OCI-LY1 (cell line): Measurements from ENCODE around the gene TTC8.

Source experiments
- H2AFZ ChIP-seq: fragments of 200-600 bp; sonication (generic), shearing (Covaris generic); 2 replicates; pipeline ENCODE4 v1.6.0; 2014; ENCODE audit warnings: antibody characterized with exemption, mild to moderate bottlenecking, low read length
- H3F3A ChIP-seq: fragments of 200-600 bp; sonication (generic), shearing (Covaris generic); 2 replicates; pipeline ENCODE4 v1.6.0; 2014; ENCODE audit warnings: mild to moderate bottlenecking, antibody characterized with exemption, low read length, moderate library complexity; ENCODE audit not compliant: insufficient read depth
- H3K27ac ChIP-seq: fragments of 200-600 bp; sonication (generic); 2 replicates; pipeline ENCODE4 v1.5.1; 2014; ENCODE audit warnings: low read length, mixed run types, mild to moderate bottlenecking, low read depth; ENCODE audit not compliant: poor library complexity, severe bottlenecking
- H3K27me3 ChIP-seq: fragments of 200-600 bp; sonication (generic); 2 replicates; pipeline ENCODE4 v1.6.0; 2014; ENCODE audit warnings: antibody characterized with exemption, mild to moderate bottlenecking, low read length, moderate library complexity; ENCODE audit not compliant: insufficient read depth
- H3K36me3 ChIP-seq: fragments of 200-600 bp; sonication (generic); 2 replicates; pipeline ENCODE4 v1.6.1; 2014; ENCODE audit warnings: mild to moderate bottlenecking, antibody characterized with exemption, low read length, moderate library complexity, mixed read lengths; ENCODE audit not compliant: insufficient read depth
- H3K4me1 ChIP-seq: fragments of 200-600 bp; sonication (generic); 2 replicates; pipeline ENCODE4 v1.5.1; 2014; ENCODE audit warnings: mild to moderate bottlenecking, low read length, moderate library complexity; ENCODE audit not compliant: insufficient read depth, severe bottlenecking
- H3K4me2 ChIP-seq: fragments of 200-600 bp; sonication (generic), shearing (Covaris generic); 2 replicates; pipeline ENCODE4 v1.6.1; 2014; ENCODE audit warnings: low read length
- H3K4me3 ChIP-seq: fragments of 200-600 bp; sonication (generic); 2 replicates; pipeline ENCODE4 v1.5.1; 2014; ENCODE audit warnings: low read length, low read depth, mild to moderate bottlenecking, mixed read lengths; ENCODE audit not compliant: poor library complexity, severe bottlenecking
- H3K79me2 ChIP-seq: fragments of 200-600 bp; shearing (Covaris generic); 2 replicates; pipeline ENCODE4 v1.6.1; 2016; ENCODE audit warnings: mixed run types, low read length, mixed read lengths; ENCODE audit not compliant: insufficient read depth
- H3K9ac ChIP-seq: fragments of 200-600 bp; sonication (generic), shearing (Covaris generic); 2 replicates; pipeline ENCODE4 v1.6.1; 2014; ENCODE audit warnings: mild to moderate bottlenecking, low read length, mixed read lengths
- H3K9me2 ChIP-seq: fragments of 200-600 bp; sonication (generic), shearing (Covaris generic); 2 replicates; pipeline ENCODE4 v1.6.1; 2014; ENCODE audit warnings: low read depth, mild to moderate bottlenecking, low read length, mixed read lengths
- H3K9me3 ChIP-seq: fragments of 200-600 bp; shearing (Covaris generic); 2 replicates; pipeline ENCODE4 v1.6.1; 2014; ENCODE audit warnings: low read length, mixed read lengths
- H4K20me1 ChIP-seq: fragments of 200-600 bp; sonication (generic), shearing (Covaris generic); 2 replicates; pipeline ENCODE4 v1.6.0; 2016; ENCODE audit warnings: mild to moderate bottlenecking, low read length; ENCODE audit not compliant: insufficient read depth
- CTCF ChIP-seq: fragments of 200-600 bp; sonication (generic), shearing (Covaris generic); IDR thresholded peaks from 2 replicates; pipeline ENCODE4 v1.5.1; 2017; ENCODE audit warnings: mild to moderate bottlenecking, antibody characterized with exemption, low read length, moderate library complexity, mixed read lengths
- EZH2 ChIP-seq: fragments of 200-600 bp; sonication (generic), shearing (Covaris generic); IDR thresholded peaks from 2 replicates; pipeline ENCODE4 v1.8.0; 2017; ENCODE audit warnings: borderline replicate concordance, mixed run types, mild to moderate bottlenecking, antibody characterized with exemption, low read length, moderate library complexity, mixed read lengths

The TTC8 gene

GRCh38 chr14:88798156-88798555 is 26.3 kb upstream of the TTC8 start:
- H3K4me2 ChIP-seq = no peak overlapping the region
- H3K4me1 ChIP-seq = peaks cover 5% of the 10 kb centered on the region
- H3K27ac ChIP-seq = no peak overlapping the region
- H3K27me3 ChIP-seq = no peaks in the 10 kb centered on the region
- H3K9me3 ChIP-seq = no peaks in the 10 kb centered on the region
- no peak overlapping the region for H2AFZ ChIP-seq
- H3K9ac ChIP-seq = no peak overlapping the region
- H3K36me3 ChIP-seq = no peaks in the 10 kb centered on the region
- H3K79me2 ChIP-seq = no peaks in the 10 kb centered on the region
- TF ChIP-seq EZH2 (no peak), CTCF (no peak)
- H3F3A ChIP-seq = no peaks in the 10 kb centered on the region
- H3K4me3 ChIP-seq = no peak overlapping the region
- no peaks in the 10 kb centered on the region for H3K9me2 ChIP-seq
- no peaks in the 10 kb centered on the region for H4K20me1 ChIP-seq

GRCh38 chr14:88799522-88799921 is 24.9 kb upstream of the TTC8 start:
- Histone ChIP-seq H3K9me2 (no peaks in the 10 kb centered on the region), H3K27ac (no peak overlapping the region), H2AFZ (no peak overlapping the region), H3K79me2 (no peaks in the 10 kb centered on the region), H3K4me3 (no peak overlapping the region), H3K27me3 (no peaks in the 10 kb centered on the region), H3K9ac (no peak overlapping the region), H3K4me1 (no peaks in the 10 kb centered on the region), H3K4me2 (no peak overlapping the region), H4K20me1 (no peaks in the 10 kb centered on the region), H3F3A (no peaks in the 10 kb centered on the region), H3K36me3 (no peaks in the 10 kb centered on the region), H3K9me3 (no peaks in the 10 kb centered on the region)
- TF ChIP-seq EZH2 (no peak), CTCF (no peak)

- Histone ChIP-seq H3K4me3 (no peak overlapping the region), H4K20me1 (no peaks in the 10 kb centered on the region), H3K9me3 (no peaks in the 10 kb centered on the region), H3K36me3 (no peaks in the 10 kb centered on the region), H2AFZ (no peak overlapping the region), H3K4me1 (no peaks in the 10 kb centered on the region), H3K27me3 (no peaks in the 10 kb centered on the region), H3K4me2 (no peak overlapping the region), H3K27ac (no peak overlapping the region), H3K79me2 (no peaks in the 10 kb centered on the region), H3F3A (no peaks in the 10 kb centered on the region), H3K9me2 (no peaks in the 10 kb centered on the region), H3K9ac (no peak overlapping the region)
- TF ChIP-seq EZH2 (no peak), CTCF (no peak)
Measured at GRCh38 chr14:88802596-88802995, 21.9 kb upstream of the TTC8 start.
